IMR-90 (cell line): Measurements from ENCODE around the gene GCNT4. TPM values are rescaled to one million over a fixed set of nuclear protein-coding genes. Genes with fewer than 3 reads are reported as not detected.

Experiments used
- ATAC-seq: fragments of 200-7000 bp; cut with Tn5 transposase; 2 replicates; pipeline ENCODE4 v1.9.1; 2020; ENCODE audit warnings: low read depth, mild to moderate bottlenecking, moderate library complexity
- BruUV-seq: library from RNA; stranded (reverse); fragments of 400-500 nt; replicated peaks from 2 replicates; lab custom pipeline; 2021; lab: Mats Ljungman, UMichigan
- CTCF ChIA-PET: fragments of 300-600 bp; formaldehyde crosslinking; extraction: SDS; loops from one replicate; lab custom pipeline; 2021; ENCODE audit warnings: antibody characterized with exemption; lab: Yijun Ruan, JAX
- POLR2A ChIA-PET: fragments of 300-600 bp; sonication (Branson Sonifier 250); formaldehyde crosslinking; loops from one replicate; lab custom pipeline; 2022; ENCODE audit warnings: antibody characterized with exemption; ENCODE audit not compliant: unreplicated experiment; lab: Charles Lee
- DNase-seq: peaks from one replicate; pipeline ENCODE4 v3.0.0; 2013
- H2AFZ ChIP-seq: replicated peaks from 2 replicates; pipeline ENCODE3; 2013; ENCODE audit warnings: low read length, mild to moderate bottlenecking; ENCODE audit not compliant: poor library complexity
- H2AK5ac ChIP-seq: 2 replicates; pipeline ENCODE4 v1.6.1; 2013; ENCODE audit warnings: low read depth, low read length, inconsistent platforms
- H2AK9ac ChIP-seq: replicated peaks from 2 replicates; pipeline ENCODE3; 2013; ENCODE audit warnings: mild to moderate bottlenecking, low read depth, low read length, moderate library complexity; ENCODE audit not compliant: poor library complexity
- H2BK120ac ChIP-seq: 2 replicates; pipeline ENCODE4 v1.6.1; 2013; ENCODE audit warnings: low read depth, low read length, inconsistent platforms
- H2BK15ac ChIP-seq: 3 replicates; pipeline ENCODE4 v1.6.1; 2013; ENCODE audit warnings: low read depth, low read length, inconsistent platforms
- H2BK20ac ChIP-seq: 2 replicates; pipeline ENCODE4 v1.6.1; 2013; ENCODE audit warnings: low read depth, mild to moderate bottlenecking, inconsistent platforms, low read length, moderate library complexity
- H2BK5ac ChIP-seq: 2 replicates; pipeline ENCODE4 v1.6.1; 2013; ENCODE audit warnings: mild to moderate bottlenecking, low read depth, low read length, inconsistent platforms; ENCODE audit not compliant: poor library complexity, severe bottlenecking
- H3K14ac ChIP-seq: replicated peaks from 2 replicates; pipeline ENCODE4 v1.6.1; 2013; ENCODE audit warnings: low read depth, low read length, inconsistent platforms
- H3K18ac ChIP-seq: 2 replicates; pipeline ENCODE4 v1.6.1; 2013; ENCODE audit warnings: low read depth, low read length, control low read depth
- H3K23ac ChIP-seq: 2 replicates; pipeline ENCODE4 v1.6.1; 2013; ENCODE audit warnings: low read depth, low read length, inconsistent platforms
- H3K27ac ChIP-seq: 2 replicates; pipeline ENCODE4 v1.5.1; 2013; ENCODE audit warnings: mild to moderate bottlenecking, control low read depth, low read length; ENCODE audit not compliant: insufficient read depth
- H3K27me3 ChIP-seq: 2 replicates; pipeline ENCODE4 v1.6.1; 2013; ENCODE audit warnings: low read length; ENCODE audit not compliant: control insufficient read depth, insufficient read depth
- H3K36me3 ChIP-seq: 2 replicates; pipeline ENCODE4 v1.6.1; 2013; ENCODE audit warnings: low read length, mixed read lengths; ENCODE audit not compliant: control insufficient read depth, insufficient read depth
- H3K4ac ChIP-seq: 2 replicates; pipeline ENCODE4 v1.6.1; 2013; ENCODE audit warnings: low read depth, low read length, inconsistent platforms
- H3K4me1 ChIP-seq: 2 replicates; pipeline ENCODE4 v1.6.1; 2013; ENCODE audit warnings: low read length, mixed read lengths; ENCODE audit not compliant: control insufficient read depth, insufficient read depth
- H3K4me2 ChIP-seq: 2 replicates; pipeline ENCODE4 v1.6.1; 2013; ENCODE audit warnings: low read depth, mild to moderate bottlenecking, control low read depth, low read length, moderate library complexity
- H3K4me3 ChIP-seq: 2 replicates; pipeline ENCODE4 v1.5.1; 2013; ENCODE audit warnings: low read depth, mild to moderate bottlenecking, control low read depth, low read length, moderate library complexity; ENCODE audit not compliant: insufficient read depth
- H3K56ac ChIP-seq: 2 replicates; pipeline ENCODE4 v1.6.1; 2013; ENCODE audit warnings: low read length, inconsistent platforms; ENCODE audit not compliant: insufficient read depth; ENCODE audit errors: extremely low read depth
- H3K79me1 ChIP-seq, 2 experiments: 2 replicates each; pipeline ENCODE4 v1.6.1; 2013; ENCODE audit warnings: low read length in 2 of 2, inconsistent platforms in 1 of 2, low read depth in 1 of 2
- H3K9ac ChIP-seq: 2 replicates; pipeline ENCODE4 v1.6.1; 2013; ENCODE audit warnings: low read depth, low read length, control low read depth
- H3K9me1 ChIP-seq: 2 replicates; pipeline ENCODE4 v1.6.1; 2013; ENCODE audit warnings: low read length, inconsistent platforms; ENCODE audit not compliant: insufficient read depth
- H3K9me3 ChIP-seq: 2 replicates; pipeline ENCODE4 v1.6.1; 2013; ENCODE audit warnings: low read length; ENCODE audit not compliant: control insufficient read depth, insufficient read depth
- H4K20me1 ChIP-seq: 2 replicates; pipeline ENCODE4 v1.6.1; 2013; ENCODE audit warnings: low read length, inconsistent platforms; ENCODE audit not compliant: insufficient read depth
- H4K5ac ChIP-seq: 2 replicates; pipeline ENCODE4 v1.6.1; 2013; ENCODE audit warnings: mild to moderate bottlenecking, low read depth, low read length, control low read depth
- H4K8ac ChIP-seq, 2 experiments: 2 replicates each; pipeline ENCODE4 v1.6.1; 2013; ENCODE audit warnings: low read depth in 2 of 2, low read length in 2 of 2, control low read depth in 1 of 2, inconsistent platforms in 1 of 2
- H4K91ac ChIP-seq: 2 replicates; pipeline ENCODE4 v1.6.1; 2013; ENCODE audit warnings: low read depth, low read length, inconsistent platforms; ENCODE audit not compliant: insufficient read depth
- CEBPB ChIP-seq: IDR thresholded peaks from 2 replicates; pipeline ENCODE4 v1.6.1; 2012; ENCODE audit warnings: low read depth, low read length, improper control_type of control experiment
- CTCF ChIP-seq: conservative IDR thresholded peaks from 2 replicates; pipeline ENCODE4 v1.5.1; 2012; ENCODE audit warnings: mild to moderate bottlenecking, low read depth, low read length, improper control_type of control experiment
- FOS ChIP-seq: fragments of 150-350 bp; IDR thresholded peaks from 2 replicates; pipeline ENCODE4 v1.6.1; 2016; ENCODE audit warnings: low read depth, low read length
- WGBS, 2 experiments: methylation state at CpG; one replicate each; pipeline versions ENCODE4 v1.1.5 to v1.1.7; 2013; ENCODE audit warnings: missing lambda C conversion rate in 2 of 2; ENCODE audit not compliant: insufficient read length in 1 of 2; ENCODE audit errors: extremely low coverage in 2 of 2; 5-methylcytosine and 5-hydroxymethylcytosine counted together
- dilution Hi-C: fragments of 300-500 bp; cut with HindIII; formaldehyde crosslinking; loops from one replicate; pipeline ENCODE4 v1.14.3; 2018; ENCODE audit warnings: low sequenced_read_pairs; ENCODE audit not compliant: unreplicated experiment
- in situ Hi-C: fragments of 300-500 bp; cut with MboI; formaldehyde crosslinking; loops from 3 replicates; pipeline ENCODE4 v1.14.3; 2019; ENCODE audit warnings: low sequenced_read_pairs, inconsistent platforms, mixed read lengths
- intact Hi-C: fragments of 100-400 bp; cut with micrococcal nuclease; formaldehyde crosslinking; loops from 2 replicates; pipeline ENCODE4 v1.10.0; 2022
- polyA plus RNA-seq, 3 experiments: library from polyadenylated mRNA; depleted of rRNA; stranded (reverse); fragments of >200 nt; gene quantifications; 2 replicates each; pipeline ENCODE4 v1.2.3, GENCODE V29; 2012; ENCODE audit warnings: low replicate concordance in 1 of 3
- total RNA-seq: library from RNA; depleted of rRNA; stranded (reverse); fragments of >200 nt; gene quantifications from 2 replicates; pipeline ENCODE4 v1.2.3, GENCODE V29; 2012
- TF ChIP-seq, protein P1 (sequence below): fragments of 150-350 bp; IDR thresholded peaks from 2 replicates; pipeline ENCODE4 v1.6.1; 2016; ENCODE audit warnings: low read depth, mild to moderate bottlenecking, low read length, moderate library complexity, borderline replicate concordance

The GCNT4 gene
- total and polyA plus RNA-seq, 2 of the 4 experiments (the other 2 are of a cell fraction): 0.46 to 1.8 TPM

GRCh38 chr5:75058986-75059535 is 6.7 kb upstream of the GCNT4 start:
- POLR2A ChIA-PET: no interaction called here

More at GRCh38 chr5:75058986-75059535, 6.7 kb upstream of the GCNT4 start:
- H4K8ac ChIP-seq: no peak overlapping the region
- H3K23ac ChIP-seq: peak overlapping the region; percentile 14
- H3K79me1 ChIP-seq: peaks cover 0 to 9% of the 10 kb centered on the region in 2 experiments; a peak in 2 of 4 replicates
- TF ChIP-seq CEBPB (no peak), CTCF (no peak), FOS (no peak)
- TF ChIP-seq, protein P1, sequence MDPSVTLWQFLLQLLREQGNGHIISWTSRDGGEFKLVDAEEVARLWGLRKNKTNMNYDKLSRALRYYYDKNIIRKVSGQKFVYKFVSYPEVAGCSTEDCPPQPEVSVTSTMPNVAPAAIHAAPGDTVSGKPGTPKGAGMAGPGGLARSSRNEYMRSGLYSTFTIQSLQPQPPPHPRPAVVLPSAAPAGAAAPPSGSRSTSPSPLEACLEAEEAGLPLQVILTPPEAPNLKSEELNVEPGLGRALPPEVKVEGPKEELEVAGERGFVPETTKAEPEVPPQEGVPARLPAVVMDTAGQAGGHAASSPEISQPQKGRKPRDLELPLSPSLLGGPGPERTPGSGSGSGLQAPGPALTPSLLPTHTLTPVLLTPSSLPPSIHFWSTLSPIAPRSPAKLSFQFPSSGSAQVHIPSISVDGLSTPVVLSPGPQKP: no peak
- no peak overlapping the region for H2BK5ac ChIP-seq
- H2AFZ ChIP-seq: no peak overlapping the region
- no peak overlapping the region for H3K4ac ChIP-seq
- H2AK5ac ChIP-seq: no peak overlapping the region
- CTCF ChIA-PET: interaction anchor here (1.2 kb wide), 1 partner anchor 9 kb away, joined by 5 read pairs; no protein-coding TSS in a partner anchor
- H2BK120ac ChIP-seq: no peak overlapping the region
- dilution Hi-C loops (no loop called here), intact Hi-C loops (loop anchor here (10.0 kb wide), 3 partner anchors 206 to 1756 kb away; partner anchors contain the start of gene F2RL1), in situ Hi-C loops (no loop called here)
- H3K36me3 ChIP-seq: no peaks in the 10 kb centered on the region
- no peak overlapping the region for H3K56ac ChIP-seq
- no peaks in the 10 kb centered on the region for H3K27me3 ChIP-seq
- H4K5ac ChIP-seq: no peak overlapping the region
- H3K9me3 ChIP-seq: no peaks in the 10 kb centered on the region
- 80% methylated on average over 1 of the region's 3 CpGs; no CpG with 5 or more reads in 1 of the 2 experiments for WGBS, 2 experiments
- 0 out of 2 replicates have a peak overlapping the region, but pooled peaks have one; percentile 18 for H4K91ac ChIP-seq
- H3K18ac ChIP-seq: no peak overlapping the region
- H3K27ac ChIP-seq: no peak overlapping the region
- no peak overlapping the region for H2BK20ac ChIP-seq
- no peak overlapping the region for H3K14ac ChIP-seq
- BruUV-seq: no TSS peak
- H3K4me2 ChIP-seq: no peak overlapping the region
- no peak overlapping the region for H3K9ac ChIP-seq
- peaks cover 10% of the 10 kb centered on the region for H3K4me1 ChIP-seq
- H3K9me1 ChIP-seq: peaks cover 13% of the 10 kb centered on the region
- H2AK9ac ChIP-seq: no peak overlapping the region
- no peak for DNase-seq
- no peak overlapping the region for H3K4me3 ChIP-seq
- H4K20me1 ChIP-seq: no peaks in the 10 kb centered on the region
- ATAC-seq: peak; percentile 22; the same call in 1 of the 2 replicates
- no peak overlapping the region for H2BK15ac ChIP-seq
